ENCODE results near the gene ADCY5. TPM values are rescaled to one million over a fixed set of nuclear protein-coding genes. Genes with fewer than 3 reads are reported as not detected.
A peak's percentile ranks its signal among the peaks of the same experiment; 100 is the strongest.

ADCY5 gene
- total RNA-seq, 1 donor, result under 0.01 TPM

- no peak for DNase-seq (ENCODE audit: low read depth)
- TF ChIP-seq CTCF (IDR thresholded peaks at IDR 0.05; ENCODE audit: insufficient read depth, low read length), result no peak
- no peak overlapping the region for H3K4me3 ChIP-seq (ENCODE audit: low read depth, low read length)
These were observed 101.7 kb downstream of the ADCY5 start for GRCh38 chr3:123347205-123347604.

- no peak for TF ChIP-seq CTCF (IDR thresholded peaks at IDR 0.05; ENCODE audit: insufficient read depth, low read length)
- H3K4me3 ChIP-seq (ENCODE audit: low read depth, low read length), result no peak overlapping the region
- DNase-seq (ENCODE audit: low read depth), result no peak
These were observed 102.9 kb downstream of the ADCY5 start for GRCh38 chr3:123346021-123346420.

GRCh38 chr3:123344907-123345594 lies 103.8 kb downstream of the ADCY5 start:
- DNase-seq (ENCODE audit: low read depth), result no peak
- TF ChIP-seq CTCF (IDR thresholded peaks at IDR 0.05; ENCODE audit: insufficient read depth, low read length), result no peak
- H3K4me3 ChIP-seq (ENCODE audit: low read depth, low read length), result no peak overlapping the region

DNA sequence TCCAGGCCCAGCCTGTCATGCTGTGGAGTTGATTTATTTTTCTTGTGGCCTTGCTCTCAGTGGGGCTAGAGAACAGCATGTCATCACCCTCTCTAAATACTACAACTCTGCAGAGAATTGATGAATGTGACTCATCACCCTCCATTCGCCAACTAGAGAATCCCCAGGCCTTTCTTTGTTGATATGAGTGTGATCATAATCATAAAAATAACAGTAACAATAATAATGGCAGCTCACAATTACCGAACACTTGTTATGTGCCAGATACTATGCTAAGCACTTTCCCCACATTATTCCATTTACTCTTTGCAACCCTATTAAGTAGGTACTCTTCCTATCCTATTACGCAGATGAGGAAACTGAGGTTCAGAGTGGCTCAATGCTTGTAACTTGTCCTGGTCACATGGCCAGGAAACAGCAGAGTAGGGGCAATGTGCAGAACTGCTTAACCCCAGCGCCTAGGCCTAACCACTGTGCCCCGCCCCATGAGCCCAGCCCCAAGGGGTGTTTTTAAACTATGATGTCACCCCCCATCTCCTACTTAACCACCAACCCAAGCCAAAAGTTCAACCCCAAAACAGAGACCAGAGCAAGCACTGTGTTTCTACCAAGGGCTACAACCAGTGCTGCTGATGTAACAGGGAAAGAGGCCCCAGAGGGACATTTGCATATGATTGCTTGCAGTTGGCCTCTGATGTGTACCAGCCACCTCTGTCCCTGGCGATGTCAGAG lies 104.5 kb downstream of the ADCY5 start:
- no peak overlapping the region for H3K4me3 ChIP-seq (ENCODE audit: low read depth, low read length)
- DNase-seq (ENCODE audit: low read depth), result peak; percentile 66
- TF ChIP-seq CTCF (IDR thresholded peaks at IDR 0.05; ENCODE audit: insufficient read depth, low read length), result no peak

DNA sequence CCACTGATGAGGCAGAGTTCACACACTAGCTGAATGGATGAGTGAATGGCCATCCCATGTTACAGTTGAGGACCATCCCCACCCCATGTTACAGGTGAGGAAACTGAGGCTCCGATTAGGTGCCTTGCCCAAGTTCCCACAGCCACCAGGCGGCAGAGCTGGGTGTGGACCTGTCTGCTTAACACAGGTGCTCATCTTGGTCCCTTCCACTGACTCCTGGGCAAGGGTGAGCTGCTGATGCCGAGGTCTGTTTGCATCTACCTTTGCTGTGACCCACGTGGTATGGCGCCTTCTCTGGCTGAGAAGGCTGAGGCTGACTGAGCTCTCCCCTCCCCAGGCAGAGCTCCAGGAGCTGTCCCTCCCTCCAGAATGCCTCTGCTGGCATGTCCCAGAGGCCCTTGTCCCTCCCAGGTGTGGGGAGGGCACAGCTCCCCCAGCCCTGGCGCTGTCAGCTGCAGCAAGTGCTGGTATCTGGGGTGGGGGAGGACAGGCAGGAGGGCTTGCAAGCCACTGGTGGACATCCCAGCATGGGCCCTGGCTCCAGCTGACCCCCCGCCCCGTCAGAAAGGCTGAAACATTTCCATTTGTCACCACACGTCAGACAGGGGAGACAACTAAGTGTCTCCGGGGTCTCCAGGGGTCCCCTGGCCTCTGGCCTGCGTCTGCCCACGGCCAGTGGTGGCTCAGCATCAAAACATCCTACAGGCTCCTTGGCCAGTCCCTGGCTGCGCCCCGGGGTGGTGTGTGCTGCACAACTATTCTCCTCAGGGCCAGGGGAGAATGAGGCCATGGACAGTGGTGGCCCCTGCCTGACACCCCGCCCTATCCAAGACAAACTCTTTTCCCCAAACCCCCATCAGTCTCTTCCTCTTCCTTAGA lies 105.4 kb downstream of the ADCY5 start:
- no peak for TF ChIP-seq CTCF (IDR thresholded peaks at IDR 0.05; ENCODE audit: insufficient read depth, low read length)
- H3K4me3 ChIP-seq (ENCODE audit: low read depth, low read length), result no peak overlapping the region
- DNase-seq (ENCODE audit: low read depth), result no peak

GRCh38 chr3:123342631-123343080 lies 106.2 kb downstream of the ADCY5 start:
- no peak for TF ChIP-seq CTCF (IDR thresholded peaks at IDR 0.05; ENCODE audit: insufficient read depth, low read length)
- no peak for DNase-seq (ENCODE audit: low read depth)
- H3K4me3 ChIP-seq (ENCODE audit: low read depth, low read length), result no peak overlapping the region

All from fibroblast of the aortic adventitia (primary cell).